Heart right ventricle (tissue), 16 donors: ENCODE results near the gene PXK. TPM values are rescaled to one million over a fixed set of nuclear protein-coding genes. Genes with fewer than 3 reads are reported as not detected.

Experiments
- ATAC-seq, 8 donors: fragments of 200-7000 bp; cut with Tn5 transposase; one replicate each; pipeline ENCODE4 v1.9.1; 2020; ENCODE audit warnings: mild to moderate bottlenecking in 8 of 8, moderate library complexity in 8 of 8, moderate number of reproducible peaks in 1 of 8
- DNase-seq, 2 donors: peaks; one replicate each; pipeline ENCODE4 v3.0.0-alpha.2; 2020
- H3K27ac ChIP-seq, 10 donors: fragments of 200-600 bp; sonication (generic) in 2 of 10; one replicate each; pipeline versions ENCODE4 v1.5.0 to v1.8.0; 2020 to 2022; ENCODE audit warnings: mild to moderate bottlenecking in 3 of 10
- H3K27me3 ChIP-seq, 7 donors: fragments of 200-600 bp; one replicate each; pipeline ENCODE4 v1.8.0; 2021 to 2022; ENCODE audit warnings: mild to moderate bottlenecking in 2 of 7
- H3K36me3 ChIP-seq, 9 donors: fragments of 200-600 bp; sonication (generic) in 1 of 9; one replicate each; pipeline versions ENCODE4 v1.5.0 to v1.8.0; 2020 to 2022; ENCODE audit warnings: mild to moderate bottlenecking in 2 of 9
- H3K4me1 ChIP-seq, 9 donors: fragments of 200-600 bp; sonication (generic) in 1 of 9; one replicate each; pipeline versions ENCODE4 v1.5.0 to v1.8.0; 2020 to 2022; ENCODE audit warnings: mild to moderate bottlenecking in 4 of 9
- H3K4me3 ChIP-seq, 10 donors: fragments of 200-600 bp; sonication (generic) in 2 of 10; one replicate each; pipeline versions ENCODE4 v1.5.0 to v1.8.0; 2020 to 2022; ENCODE audit warnings: mild to moderate bottlenecking in 7 of 10, moderate library complexity in 2 of 10
- H3K9me3 ChIP-seq, 11 donors: fragments of 200-600 bp in 10 of 11; sonication (generic) in 2 of 11; one replicate each; pipeline versions ENCODE4 v1.5.0 to v1.8.0; 2013 to 2022; ENCODE audit warnings: mild to moderate bottlenecking in 2 of 11, control low read depth in 1 of 11, moderate library complexity in 1 of 11
- CTCF ChIP-seq, 9 donors: fragments of 200-600 bp; sonication (generic) in 2 of 9; IDR thresholded peaks; one replicate each; pipeline versions ENCODE4 v1.5.0 to v1.8.0; 2021 to 2022; ENCODE audit warnings: antibody characterized with exemption in 9 of 9, mild to moderate bottlenecking in 5 of 9, moderate library complexity in 1 of 9
- WGBS, 2 donors: extraction: QIAGEN DNeasy Blood & Tissue Kit; methylation state at CpG; one replicate each; pipeline ENCODE4 v1.1.7; 2013; ENCODE audit warnings: inconsistent platforms in 1 of 2; 5-methylcytosine and 5-hydroxymethylcytosine counted together
- intact Hi-C, 10 donors: fragments of 100-400 bp; cut with DNase I; formaldehyde crosslinking; loops; one replicate each; pipeline versions ENCODE4 v1.11.1 to v1.14.2; 2022
- long read RNA-seq, 3 donors: library from polyadenylated mRNA; unstranded; transcript quantifications; one replicate each; pipeline ENCODE4 v2.0.0, GENCODE V29; 2020 to 2021
- polyA plus RNA-seq, 2 donors: library from polyadenylated mRNA; stranded (reverse); fragments of 200-250 nt; gene quantifications; one replicate each; pipeline ENCODE4 v1.2.3, GENCODE V29; 2013
- total RNA-seq, 10 donors: library from RNA; stranded (reverse); fragmentation: NEBNext Ultra II Directional in 3 of 10; extraction: Animal tissue kit (Norgen Biotek cat#: 25700) in 3 of 10; gene quantifications; one replicate each; pipeline versions ENCODE4 v1.2.1 to v1.2.4, GENCODE V29; 2021 to 2023
- donor health status: Arrhythmogenic right ventricular cardiomyopathy.
- donor health status: ischemic (EF 13 %, LVEDD 7.1; RV severe dilation, severe dysfunction).
- donor health status: healthy with polysubstance abuse.
- donor health status: DM: no; HTN: yes; CAD: no.
- donor health status: DM: no; HTN: no; CAD: no.
- donor health status: ischemic (EF 25% LVEDD 6.9; RV normal size, moderate dysfunction).
- donor health status: ischemic (EF 25% LVEDD 5.7; RV mildly dilated, moderate dysfunction).
- donor health status: healthy.
- donor health status: DM: yes; HTN: yes; CAD: no.
- donor health status: Ischemic cardiomyopathy.
- donor health status: ischemic (EF 35%, LVEDD 5.7; RV mildly dilated, moderate dysfunction).
- donor health status: nonischemic (EF 11% LVEDD 7.7; RV severe dilation, severe dysfunction).
- donor health status: DM: yes; HTN: yes; CAD: no.
- donor health status: PGD.
- donor health status: ischemic (EF 29% LVEDD 5.4; RV normal size, mild dysfunction).
- donor health status: nonischemic (EF 23%, LVEDD 6.1; RV moderate dilation, normal function).

Gene PXK
- 10 to 100 TPM in 7 of 10 donors, 1 to 10 TPM in 3; 7.9 to 16.3 (median 11.7) TPM for total RNA-seq
- polyA plus RNA-seq, result 1 to 10 TPM; 5.6 to 7.9 TPM
- long read RNA-seq, donor 1, partial matches to known transcripts, result 5 of 11 reads
- long read RNA-seq, donor 1, other reads (novel, unspliced or antisense), result 4 of 11 reads
- long read RNA-seq, donor 2, partial matches to known transcripts, result 4 of 10 reads
- long read RNA-seq, donor 2, other reads (novel, unspliced or antisense), result 3 of 10 reads
- long read RNA-seq, donor 3, transcript PXK-202 (18 exons, 2,037 nt), result major isoform, 11 of 33 reads
- long read RNA-seq, donor 3, partial matches to known transcripts, result 11 of 33 reads
- long read RNA-seq, donor 3, other reads (novel, unspliced or antisense), result 7 of 33 reads

GRCh38 chr3:58332575-58333188 is at the start of gene PXK:
PXK (plus strand) TSS chr3:58332892; CDS start chr3:58332989, 97 bp downstream.
- 1% methylated on average over 64 to 79 of the region's 79 CpGs for WGBS, 2 donors
- H3K36me3 ChIP-seq, result no peaks in the 10 kb centered on the region
- intact Hi-C loops, result loop anchor here (2.0 to 10.0 kb wide), 8 partner anchors 52 to 200 kb away; partner anchors contain the start of gene KCTD6 (in 8 of the 10)
- peak within 1 kb of the TSS in 9 of 10 donors; percentile 43 to 89 (median 70) for H3K27ac ChIP-seq
- DNase-seq, result peak; percentile 78 to 85
- no peaks in the 10 kb centered on the region for H3K27me3 ChIP-seq
- peak in 5 of 9 donors; percentile 6 to 42 (median 21) for TF ChIP-seq CTCF (IDR thresholded peaks at IDR 0.05)
- peak; percentile 93 to 98 (median 96) for ATAC-seq
- no peaks in the 10 kb centered on the region for H3K9me3 ChIP-seq
- H3K4me1 ChIP-seq, result peaks cover 3 to 41% (median 19%) of the 10 kb centered on the region in 9 donors
- H3K4me3 ChIP-seq, result peak within 1 kb of the TSS; percentile 61 to 95 (median 79)

GRCh38 chr3:58285334-58285733 is 47.4 kb upstream of the PXK start:
- Histone ChIP-seq H3K9me3 (no peaks in the 10 kb centered on the region), H3K27me3 (no peaks in the 10 kb centered on the region), H3K4me3 (no peak overlapping the region), H3K4me1 (peaks cover 0 to 11% (median 0%) of the 10 kb centered on the region in 9 donors), H3K27ac (peak overlapping the region in 3 of 10 donors; percentile 21 to 43 (median 43)), H3K36me3 (peaks cover 0 to 77% (median 0%) of the 10 kb centered on the region in 9 donors)
- ATAC-seq (peak; percentile 38 to 92 (median 78)), DNase-seq (no peak)
- 44 to 55% methylated on average over 7 of the region's 7 CpGs for WGBS, 2 donors
- no peak for TF ChIP-seq CTCF (IDR thresholded peaks at IDR 0.05)
- intact Hi-C loops, result no loop called here

- peaks cover 0 to 59% (median 0%) of the 10 kb centered on the region in 9 donors for H3K36me3 ChIP-seq
These were observed 45.3 kb upstream of the PXK start for GRCh38 chr3:58287354-58287753.

More at GRCh38 chr3:58287354-58287753, 45.3 kb upstream of the PXK start:
- intact Hi-C loops, result no loop called here
- H3K4me3 ChIP-seq, result no peak overlapping the region
- no peak overlapping the region for H3K27ac ChIP-seq
- ATAC-seq, result no peak
- TF ChIP-seq CTCF (IDR thresholded peaks at IDR 0.05), result no peak
- peaks cover 0 to 11% (median 0%) of the 10 kb centered on the region in 9 donors for H3K4me1 ChIP-seq
- no peaks in the 10 kb centered on the region for H3K27me3 ChIP-seq
- WGBS, 2 donors, result 89 to 91% methylated on average over 6 of the region's 6 CpGs
- no peak for DNase-seq
- no peaks in the 10 kb centered on the region for H3K9me3 ChIP-seq
